HG03108 (cell line): ENCODE measurements around the gene TGFBRAP1.

ENCODE experiments used
- ATAC-seq: cut with Tn5 transposase; IDR thresholded peaks from one replicate; pipeline ENCODE4 v1.9.1; 2021; ENCODE audit warnings: moderate library complexity; ENCODE audit not compliant: unreplicated experiment

TGFBRAP1 gene

DNA sequence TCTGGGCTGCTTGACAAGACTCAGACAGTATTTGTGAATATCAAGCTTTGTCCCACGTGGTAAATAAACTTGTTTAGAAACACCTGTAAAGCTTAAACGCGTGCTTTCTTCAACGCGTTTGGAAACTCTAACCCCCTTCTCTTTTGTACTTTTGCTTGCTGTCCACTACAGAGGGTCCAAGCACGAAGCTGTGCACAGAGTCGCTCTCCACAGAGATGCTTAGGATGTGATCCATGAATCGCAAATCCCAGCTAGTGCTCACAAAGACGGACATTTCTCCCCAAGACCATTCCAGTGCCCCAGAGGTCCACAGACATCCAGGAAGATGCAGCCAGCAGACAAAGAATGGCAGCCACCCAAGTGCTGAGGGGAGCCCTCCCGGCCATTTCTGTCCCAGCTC is 88.1 kb downstream of the TGFBRAP1 start, which contains the start of gene GPR45:
Gene GPR45, plus strand, starts transcription at position 301 of the 400 bp plus-strand sequence. CDS start 116 bp downstream, outside the sequence.
- no peak for ATAC-seq

DNA sequence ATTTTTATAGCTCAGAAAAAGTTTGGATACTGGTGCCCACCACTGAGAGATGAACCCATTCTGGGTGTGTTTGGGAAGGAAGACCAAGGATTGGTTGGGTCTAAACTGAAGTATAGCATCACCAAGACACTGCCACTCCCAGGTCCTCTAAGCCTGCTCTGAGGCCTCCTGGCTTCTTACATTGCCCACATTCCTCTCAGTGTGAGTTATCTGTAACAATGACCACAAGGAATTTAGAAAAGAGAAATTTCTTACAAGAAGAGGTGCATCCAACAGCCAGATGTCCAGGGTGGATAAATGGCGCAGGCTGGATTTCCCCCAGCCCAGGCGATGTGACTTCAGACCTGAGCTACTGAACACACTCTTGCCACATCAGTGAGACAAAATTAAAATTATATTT is 89.6 kb downstream of the TGFBRAP1 start:
- ATAC-seq, result no peak

DNA sequence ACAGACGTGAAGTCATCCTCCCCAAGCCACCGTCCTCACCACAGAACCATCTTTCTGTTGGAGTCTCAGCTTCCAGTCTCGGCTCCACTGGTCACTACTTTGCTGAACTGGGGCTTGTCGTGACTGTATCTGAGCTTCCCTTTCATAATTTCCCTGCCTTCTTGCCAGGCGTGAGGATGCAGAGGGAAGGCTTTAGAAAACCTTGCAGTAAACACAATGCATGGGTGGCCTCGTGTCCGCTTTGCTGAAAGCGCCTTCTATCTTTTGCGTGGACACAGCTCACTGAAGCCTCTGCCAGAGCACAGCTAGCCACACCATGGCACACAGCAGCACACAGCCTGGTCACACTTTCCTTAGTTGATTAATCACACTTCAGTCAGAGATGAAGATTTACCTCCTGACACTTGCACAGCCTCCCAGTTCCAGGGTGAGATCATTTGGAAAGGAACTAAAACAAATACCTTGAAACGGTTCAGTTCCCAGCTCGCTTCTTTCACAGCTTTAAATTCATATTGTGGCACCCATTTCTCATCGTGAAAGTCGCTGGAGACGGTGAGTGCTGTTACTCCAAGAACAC is 90.8 kb downstream of the TGFBRAP1 start:
- no peak for ATAC-seq

GRCh38 chr2:105237045-105237765 is 92.3 kb downstream of the TGFBRAP1 start:
- ATAC-seq, result no peak

DNA sequence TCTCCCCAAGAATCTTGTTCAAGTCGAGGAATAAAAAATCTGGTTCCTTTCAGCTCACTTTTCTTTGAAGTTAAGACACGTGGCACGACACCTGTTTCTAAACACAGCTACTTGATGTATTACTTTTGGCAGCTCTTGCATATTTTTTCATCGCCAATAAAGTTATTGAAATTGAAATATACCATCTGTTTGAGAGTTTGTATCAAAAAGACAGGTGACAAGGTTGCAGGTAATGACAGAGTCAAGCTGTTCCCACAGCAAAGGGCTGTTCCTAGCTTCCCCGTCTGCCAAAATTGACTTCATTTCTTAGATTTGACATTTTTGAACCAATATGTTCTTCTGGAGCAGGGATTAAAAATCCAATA is 93.5 kb downstream of the TGFBRAP1 start:
- ATAC-seq, result no peak

GRCh38 chr2:105235388-105236059 is 94.0 kb downstream of the TGFBRAP1 start:
- ATAC-seq, result peak; percentile 61

GRCh38 chr2:105231232-105231619 is 98.3 kb downstream of the TGFBRAP1 start:
- ATAC-seq, result no peak

DNA sequence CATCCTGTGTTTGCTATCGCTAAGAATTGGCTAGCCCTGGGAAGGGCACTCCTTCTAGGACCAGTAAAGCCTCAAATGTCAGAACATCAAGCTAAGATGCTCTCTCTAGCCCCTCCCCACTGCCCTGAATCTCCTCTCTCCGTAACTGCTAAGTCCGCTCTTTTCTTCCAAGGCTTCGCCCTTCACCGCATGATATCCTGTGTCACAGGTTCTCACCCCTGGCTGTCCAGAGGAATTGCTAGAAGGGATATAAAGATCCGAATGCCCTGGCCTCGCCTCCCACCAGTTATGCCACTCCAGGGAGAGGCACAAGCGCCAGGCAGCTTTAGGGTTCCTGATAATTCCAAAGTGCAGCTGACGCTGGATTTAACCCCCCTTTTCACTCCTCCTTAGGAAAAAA is 105.1 kb downstream of the TGFBRAP1 start:
- no peak for ATAC-seq

GRCh38 chr2:105220604-105221003 is 108.9 kb downstream of the TGFBRAP1 start:
- no peak for ATAC-seq

- ATAC-seq, result no peak
These were observed 113.8 kb downstream of the TGFBRAP1 start for GRCh38 chr2:105215586-105216192.
